ENCODE data around the gene SLC9A7. TPM values are rescaled to one million over a fixed set of nuclear protein-coding genes. Genes with fewer than 3 reads are reported as not detected.

SLC9A7 gene
- total and polyA plus RNA-seq, 3 experiments from 2014 or later, result 0.63 to 26.7 (median 25.7) TPM

- H3K36me3 ChIP-seq (ENCODE audit: insufficient read depth, low read length), result no peaks in the 10 kb centered on the region
- H3K36me3 Mint-ChIP-seq, result no peaks in the 10 kb centered on the region
- no peak overlapping the region for H3K27ac ChIP-seq (ENCODE audit: low read depth, low read length)
- ChIA-PET CTCF (interaction anchor here (2.3 kb wide), 1 partner anchor 115 kb away, joined by 4 read pairs; no protein-coding TSS in a partner anchor), POLR2A (no interaction called here)
- no peaks in the 10 kb centered on the region for H3K9me3 Mint-ChIP-seq
- DNase-seq, result no peak
- no peaks in the 10 kb centered on the region for H3K4me1 ChIP-seq (ENCODE audit: insufficient read depth, low read length)
- H3K9me3 ChIP-seq (ENCODE audit: low read length), result no peaks in the 10 kb centered on the region
- peak overlapping the region in 1 of 8 donors; percentile 61 for H3K27ac Mint-ChIP-seq
- no peaks in the 10 kb centered on the region for H3K4me1 Mint-ChIP-seq
- no peak overlapping the region for H3K4me3 Mint-ChIP-seq
- H3K4me3 ChIP-seq (ENCODE audit: low read length), result no peak overlapping the region
- no peaks in the 10 kb centered on the region for H3K27me3 ChIP-seq (ENCODE audit: insufficient read depth, low read length, poor library complexity, severe bottlenecking)
- no peaks in the 10 kb centered on the region for H3K27me3 Mint-ChIP-seq
Measured at GRCh38 chrX:46687619-46688018, 71.3 kb downstream of the SLC9A7 start.

DNA sequence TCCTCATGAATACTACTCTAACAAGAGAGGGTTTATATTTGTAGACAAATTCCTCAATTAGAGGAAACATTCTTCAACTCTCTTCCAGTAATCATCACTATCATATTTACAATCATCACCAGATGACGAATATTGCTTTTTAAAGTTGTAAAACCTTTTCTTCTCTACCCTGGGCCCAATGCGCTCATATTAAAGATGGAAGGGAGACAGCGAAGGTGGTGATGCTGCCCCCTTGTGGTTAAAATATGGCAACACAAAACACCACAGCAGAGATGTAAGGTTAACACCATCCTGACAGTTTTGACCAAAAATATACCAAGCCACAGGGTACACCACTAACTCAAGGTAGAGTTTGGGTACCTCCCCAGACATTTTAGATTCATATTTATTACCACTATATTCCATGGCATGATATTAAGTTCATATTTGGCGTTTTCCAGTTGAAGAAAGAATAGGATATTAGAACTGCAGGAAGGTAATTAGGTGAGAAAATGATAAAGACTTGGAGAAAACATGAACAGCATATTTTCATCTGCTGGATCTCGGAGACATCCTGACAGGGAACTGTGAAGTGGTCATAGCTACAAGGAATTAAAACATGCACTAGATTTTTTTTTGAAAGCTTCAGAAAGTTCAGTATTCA, 72.8 kb downstream of the SLC9A7 start:
- Mint-ChIP-seq H3K4me3 (no peak overlapping the region), H3K27ac (no peak overlapping the region), H3K9me3 (no peaks in the 10 kb centered on the region), H3K27me3 (no peaks in the 10 kb centered on the region), H3K4me1 (no peaks in the 10 kb centered on the region), H3K36me3 (no peaks in the 10 kb centered on the region)
- CTCF ChIA-PET, result interaction anchor here (2.3 kb wide), 1 partner anchor 113 kb away, joined by 4 read pairs; no protein-coding TSS in a partner anchor
- peak in 3 of 5 donors; percentile 20 to 48 (median 23) for DNase-seq
- POLR2A ChIA-PET, result no interaction called here
- Histone ChIP-seq H3K4me1 (ENCODE audit: insufficient read depth, low read length) (no peaks in the 10 kb centered on the region), H3K27ac (ENCODE audit: low read depth, low read length) (no peak overlapping the region), H3K36me3 (ENCODE audit: insufficient read depth, low read length) (no peaks in the 10 kb centered on the region), H3K27me3 (ENCODE audit: insufficient read depth, low read length, poor library complexity, severe bottlenecking) (no peaks in the 10 kb centered on the region), H3K9me3 (ENCODE audit: low read length) (no peaks in the 10 kb centered on the region), H3K4me3 (ENCODE audit: low read length) (no peak overlapping the region)

DNA sequence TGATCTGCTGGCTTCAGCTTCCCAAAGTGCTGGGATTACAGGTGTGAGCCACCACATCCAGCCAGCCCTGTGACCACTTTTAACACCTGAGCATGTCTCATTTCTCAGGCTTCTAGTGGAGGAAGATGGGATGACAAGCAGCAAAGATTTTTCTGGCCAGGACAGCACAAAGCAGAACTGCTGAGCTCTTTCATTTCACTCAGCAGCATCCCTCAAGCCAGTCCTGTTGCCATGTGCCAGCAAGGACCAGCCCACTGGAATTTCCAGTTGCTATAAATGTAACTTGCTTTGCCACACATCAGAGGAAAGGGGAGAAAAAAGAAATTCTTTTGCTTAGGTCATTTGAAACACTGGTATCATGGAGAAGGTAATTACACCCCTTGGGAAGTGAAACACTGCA, 75.9 kb downstream of the SLC9A7 start:
- Mint-ChIP-seq H3K27ac (no peak overlapping the region), H3K4me1 (no peaks in the 10 kb centered on the region), H3K27me3 (peaks cover 0 to 4% of the 10 kb centered on the region in 2 donors), H3K36me3 (no peaks in the 10 kb centered on the region), H3K9me3 (no peaks in the 10 kb centered on the region), H3K4me3 (no peak overlapping the region)
- ChIA-PET POLR2A (no interaction called here), CTCF (no interaction called here)
- DNase-seq, result no peak
- Histone ChIP-seq H3K4me1 (ENCODE audit: insufficient read depth, low read length) (no peaks in the 10 kb centered on the region), H3K27me3 (ENCODE audit: insufficient read depth, low read length, poor library complexity, severe bottlenecking) (no peaks in the 10 kb centered on the region), H3K27ac (ENCODE audit: low read depth, low read length) (no peak overlapping the region), H3K9me3 (ENCODE audit: low read length) (no peaks in the 10 kb centered on the region), H3K4me3 (ENCODE audit: low read length) (no peak overlapping the region), H3K36me3 (ENCODE audit: insufficient read depth, low read length) (no peaks in the 10 kb centered on the region)

GRCh38 chrX:46681849-46682248, 77.1 kb downstream of the SLC9A7 start:
- POLR2A ChIA-PET, result no interaction called here
- no peaks in the 10 kb centered on the region for H3K36me3 Mint-ChIP-seq

DNA sequence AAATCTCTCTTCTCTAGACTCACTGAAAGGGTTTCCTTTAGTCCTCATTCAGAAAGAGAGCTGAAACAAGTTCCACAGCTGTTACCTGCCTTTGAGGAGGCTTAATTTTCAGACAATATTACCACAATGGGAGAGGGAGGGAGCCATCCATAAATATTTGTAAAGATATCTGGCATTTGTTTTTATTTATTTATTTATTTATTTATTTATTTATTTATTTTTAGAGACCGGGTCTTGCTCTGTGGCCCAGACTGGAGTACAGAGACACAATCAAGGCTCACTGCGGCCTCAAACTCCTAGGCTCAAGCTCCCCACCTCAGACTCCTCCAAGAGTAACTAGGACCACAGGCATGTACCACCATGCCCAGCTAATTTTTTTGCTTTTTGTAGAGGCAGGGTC, 80.7 kb downstream of the SLC9A7 start:
- H3K4me3 ChIP-seq (ENCODE audit: low read length), result no peak overlapping the region
- ChIA-PET POLR2A (no interaction called here), CTCF (no interaction called here)
- H3K36me3 ChIP-seq (ENCODE audit: insufficient read depth, low read length), result no peaks in the 10 kb centered on the region
- no peaks in the 10 kb centered on the region for H3K4me1 ChIP-seq (ENCODE audit: insufficient read depth, low read length)
- no peaks in the 10 kb centered on the region for H3K36me3 Mint-ChIP-seq
- H3K27ac Mint-ChIP-seq, result no peak overlapping the region
- DNase-seq, result no peak
- no peak overlapping the region for H3K4me3 Mint-ChIP-seq
- H3K27me3 ChIP-seq (ENCODE audit: insufficient read depth, low read length, poor library complexity, severe bottlenecking), result no peaks in the 10 kb centered on the region
- no peaks in the 10 kb centered on the region for H3K9me3 Mint-ChIP-seq
- H3K27ac ChIP-seq (ENCODE audit: low read depth, low read length), result no peak overlapping the region
- H3K9me3 ChIP-seq (ENCODE audit: low read length), result no peaks in the 10 kb centered on the region
- peaks cover 0 to 7% of the 10 kb centered on the region in 2 donors for H3K27me3 Mint-ChIP-seq
- H3K4me1 Mint-ChIP-seq, result no peaks in the 10 kb centered on the region

More at GRCh38 chrX:46681849-46682248, 77.1 kb downstream of the SLC9A7 start:
- no peaks in the 10 kb centered on the region for H3K4me1 Mint-ChIP-seq
- Histone ChIP-seq H3K27ac (ENCODE audit: low read depth, low read length) (no peak overlapping the region), H3K27me3 (ENCODE audit: insufficient read depth, low read length, poor library complexity, severe bottlenecking) (no peaks in the 10 kb centered on the region), H3K36me3 (ENCODE audit: insufficient read depth, low read length) (no peaks in the 10 kb centered on the region), H3K4me1 (ENCODE audit: insufficient read depth, low read length) (no peaks in the 10 kb centered on the region), H3K9me3 (ENCODE audit: low read length) (no peaks in the 10 kb centered on the region), H3K4me3 (ENCODE audit: low read length) (no peak overlapping the region)
- CTCF ChIA-PET, result no interaction called here
- no peaks in the 10 kb centered on the region for H3K9me3 Mint-ChIP-seq
- DNase-seq, result no peak
- no peak overlapping the region for H3K4me3 Mint-ChIP-seq
- peaks cover 0 to 4% of the 10 kb centered on the region in 2 donors for H3K27me3 Mint-ChIP-seq
- no peak overlapping the region for H3K27ac Mint-ChIP-seq

DNA sequence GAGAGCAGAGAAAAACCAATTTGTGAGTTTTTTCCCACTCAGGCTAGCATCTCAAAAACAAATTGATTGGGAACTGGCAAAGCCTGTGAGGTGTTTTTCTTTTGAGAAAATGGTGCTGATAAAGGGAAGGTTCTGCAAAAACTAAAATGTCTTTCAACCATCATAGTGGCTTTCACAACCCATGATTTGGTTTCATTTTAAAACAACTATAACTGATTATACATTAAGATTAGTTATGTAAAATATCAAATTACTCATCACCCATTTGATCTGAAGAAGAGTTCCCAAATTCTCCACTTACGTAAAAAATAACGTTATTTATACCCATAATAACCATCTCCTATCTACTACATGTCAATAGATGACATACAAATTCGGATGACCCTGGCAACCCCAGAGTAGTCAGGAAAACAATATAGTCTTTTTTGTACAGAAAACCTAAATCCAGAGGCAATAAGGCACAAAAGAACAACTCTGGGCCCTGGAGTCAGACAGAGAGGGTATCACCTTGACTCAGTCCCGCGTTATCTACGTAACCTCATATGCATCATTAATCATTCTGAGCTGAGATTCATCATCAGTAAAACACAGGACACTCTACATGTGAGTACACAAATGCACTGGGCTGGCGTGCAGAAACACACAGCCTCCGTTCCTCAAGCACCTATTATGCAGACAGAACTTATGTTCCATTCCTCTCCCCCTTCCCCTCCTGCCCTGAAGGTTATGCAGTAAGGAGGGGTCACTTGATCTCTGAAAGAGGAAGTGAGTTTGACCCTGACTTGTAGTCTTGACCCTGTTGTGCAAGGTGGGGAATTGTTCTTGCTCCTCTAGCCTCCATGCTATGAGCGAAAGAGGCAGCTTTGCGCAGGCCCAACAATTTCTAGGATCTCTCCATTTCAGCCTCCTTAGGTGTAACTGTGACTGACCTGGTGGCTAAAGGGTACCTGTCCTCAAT, 82.2 kb downstream of the SLC9A7 start:
- Histone ChIP-seq H3K4me3 (ENCODE audit: low read length) (no peak overlapping the region), H3K36me3 (ENCODE audit: insufficient read depth, low read length) (no peaks in the 10 kb centered on the region), H3K9me3 (ENCODE audit: low read length) (no peaks in the 10 kb centered on the region), H3K27ac (ENCODE audit: low read depth, low read length) (no peak overlapping the region), H3K27me3 (ENCODE audit: insufficient read depth, low read length, poor library complexity, severe bottlenecking) (no peaks in the 10 kb centered on the region), H3K4me1 (ENCODE audit: insufficient read depth, low read length) (no peaks in the 10 kb centered on the region)
- Mint-ChIP-seq H3K9me3 (no peaks in the 10 kb centered on the region), H3K4me3 (no peak overlapping the region), H3K4me1 (no peaks in the 10 kb centered on the region), H3K36me3 (no peaks in the 10 kb centered on the region), H3K27me3 (peaks cover 0 to 7% of the 10 kb centered on the region in 2 donors), H3K27ac (no peak overlapping the region)
- ChIA-PET CTCF (no interaction called here), POLR2A (no interaction called here)
- DNase-seq, result no peak

DNA sequence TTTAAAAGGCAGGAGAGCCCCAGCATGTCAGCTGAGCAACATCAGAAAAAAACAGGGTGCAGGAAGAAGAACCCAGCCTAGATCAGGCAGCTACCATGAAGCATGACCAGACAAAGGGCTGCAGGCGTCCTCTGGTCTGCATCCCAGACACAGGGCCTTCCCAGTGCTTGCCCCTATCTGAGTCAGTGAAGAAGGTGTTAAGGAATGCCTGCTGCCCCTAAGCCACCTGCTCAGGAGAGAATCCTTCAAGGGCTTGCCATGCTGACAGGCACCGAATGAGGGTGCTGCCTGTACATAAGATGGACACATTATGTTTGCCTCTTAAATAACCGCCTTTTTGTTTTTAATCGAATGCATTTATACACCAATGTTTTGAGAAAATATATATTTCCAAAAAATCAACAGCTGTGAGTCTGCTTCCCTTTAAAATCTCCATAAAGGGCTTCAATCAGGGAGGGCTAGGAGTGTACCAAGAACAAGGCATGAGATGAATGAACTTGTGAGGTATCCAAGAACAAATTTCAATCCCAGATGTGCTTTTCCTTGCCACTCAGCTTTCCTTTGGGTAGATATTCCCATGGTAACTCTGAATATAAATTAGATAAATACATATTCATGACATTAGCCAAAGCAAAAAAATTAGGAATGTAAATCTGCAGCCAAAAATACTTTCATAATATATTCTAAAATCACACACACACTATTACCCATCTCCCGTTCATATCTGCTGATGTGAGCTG, 85.1 kb downstream of the SLC9A7 start:
- H3K27me3 ChIP-seq (ENCODE audit: insufficient read depth, low read length, poor library complexity, severe bottlenecking), result no peaks in the 10 kb centered on the region
- H3K4me3 ChIP-seq (ENCODE audit: low read length), result no peak overlapping the region
- H3K27ac ChIP-seq (ENCODE audit: low read depth, low read length), result no peak overlapping the region
- H3K27ac Mint-ChIP-seq, result no peak overlapping the region
- ChIA-PET CTCF (no interaction called here), POLR2A (no interaction called here)
- no peak for DNase-seq
- no peaks in the 10 kb centered on the region for H3K36me3 ChIP-seq (ENCODE audit: insufficient read depth, low read length)
- no peaks in the 10 kb centered on the region for H3K4me1 Mint-ChIP-seq
- H3K36me3 Mint-ChIP-seq, result no peaks in the 10 kb centered on the region
- H3K9me3 Mint-ChIP-seq, result no peaks in the 10 kb centered on the region
- no peak overlapping the region for H3K4me3 Mint-ChIP-seq
- H3K27me3 Mint-ChIP-seq, result peaks cover 0 to 5% of the 10 kb centered on the region in 2 donors
- no peaks in the 10 kb centered on the region for H3K9me3 ChIP-seq (ENCODE audit: low read length)
- no peaks in the 10 kb centered on the region for H3K4me1 ChIP-seq (ENCODE audit: insufficient read depth, low read length)

GRCh38 chrX:46670316-46670715, 88.6 kb downstream of the SLC9A7 start:
- no peak overlapping the region for H3K27ac ChIP-seq (ENCODE audit: low read depth, low read length)
- no peaks in the 10 kb centered on the region for H3K27me3 ChIP-seq (ENCODE audit: insufficient read depth, low read length, poor library complexity, severe bottlenecking)
- Mint-ChIP-seq H3K36me3 (peaks cover 0 to 2% (median 0%) of the 10 kb centered on the region in 3 donors), H3K27ac (no peak overlapping the region), H3K27me3 (peaks cover 0 to 5% of the 10 kb centered on the region in 2 donors), H3K4me1 (no peaks in the 10 kb centered on the region), H3K4me3 (no peak overlapping the region), H3K9me3 (no peaks in the 10 kb centered on the region)
- H3K36me3 ChIP-seq (ENCODE audit: insufficient read depth, low read length), result no peaks in the 10 kb centered on the region
- no peak overlapping the region for H3K4me3 ChIP-seq (ENCODE audit: low read length)
- no peak for DNase-seq
- CTCF ChIA-PET, result no interaction called here
- no peaks in the 10 kb centered on the region for H3K9me3 ChIP-seq (ENCODE audit: low read length)
- no peaks in the 10 kb centered on the region for H3K4me1 ChIP-seq (ENCODE audit: insufficient read depth, low read length)
- POLR2A ChIA-PET, result no interaction called here

All from CD8-positive, alpha-beta memory T cell (primary cell).